CD8-positive, alpha-beta memory T cell (primary cell): ENCODE measurements around the gene DHTKD1. TPM values are rescaled to one million over a fixed set of nuclear protein-coding genes. Genes with fewer than 3 reads are reported as not detected.

Source experiments
- CTCF ChIA-PET: fragments of 350-600 bp; sonication (Branson Sonifier 250); formaldehyde crosslinking; loops from one replicate; lab custom pipeline; 2021; ENCODE audit warnings: antibody characterized with exemption; lab: Charles Lee
- POLR2A ChIA-PET: fragments of 350-600 bp; sonication (Branson Sonifier 250); formaldehyde crosslinking; loops from one replicate; lab custom pipeline; 2021; ENCODE audit warnings: antibody characterized with exemption; lab: Charles Lee
- DNase-seq, 5 donors: peaks; one replicate each; pipeline versions ENCODE4 v3.0.0 to v3.0.0-alpha.2; 2020 to 2022; ENCODE audit warnings: mixed read lengths in 1 of 5
- H3K27ac ChIP-seq: one replicate; pipeline ENCODE4 v1.7.0; 2013; ENCODE audit warnings: low read depth, mild to moderate bottlenecking, low read length, moderate library complexity
- H3K27me3 ChIP-seq: 2 replicates; pipeline ENCODE4 v1.7.0; 2013; ENCODE audit warnings: low read length, mild to moderate bottlenecking; ENCODE audit not compliant: insufficient read depth, poor library complexity, severe bottlenecking
- H3K36me3 ChIP-seq: 2 replicates; pipeline ENCODE4 v1.7.0; 2013; ENCODE audit warnings: mild to moderate bottlenecking, low read length, moderate library complexity; ENCODE audit not compliant: insufficient read depth
- H3K4me1 ChIP-seq: 2 replicates; pipeline ENCODE4 v1.7.0; 2013; ENCODE audit warnings: mild to moderate bottlenecking, low read length, moderate library complexity; ENCODE audit not compliant: insufficient read depth
- H3K4me3 ChIP-seq: 2 replicates; pipeline ENCODE4 v1.7.0; 2013; ENCODE audit warnings: mild to moderate bottlenecking, low read length
- H3K9me3 ChIP-seq: 2 replicates; pipeline ENCODE4 v1.7.0; 2013; ENCODE audit warnings: mild to moderate bottlenecking, low read length
- H3K27ac Mint-ChIP-seq, 8 donors: one replicate each; pipeline ENCODE4 v1.8.0; 2020 to 2021; ENCODE audit warnings: mixed read lengths in 8 of 8, mild to moderate bottlenecking in 6 of 8, inconsistent platforms in 3 of 8, moderate library complexity in 3 of 8
- H3K27me3 Mint-ChIP-seq, 2 donors: one replicate each; pipeline ENCODE4 v1.8.0; 2020 to 2021; ENCODE audit warnings: mixed read lengths in 2 of 2, mild to moderate bottlenecking in 1 of 2, moderate library complexity in 1 of 2
- H3K36me3 Mint-ChIP-seq, 3 donors: one replicate each; pipeline ENCODE4 v1.8.0; 2020 to 2021; ENCODE audit warnings: mixed read lengths in 3 of 3, inconsistent platforms in 1 of 3, mild to moderate bottlenecking in 1 of 3
- H3K4me1 Mint-ChIP-seq, 3 donors: one replicate each; pipeline ENCODE4 v1.8.0; 2020 to 2021; ENCODE audit warnings: mixed read lengths in 3 of 3, inconsistent platforms in 1 of 3, mild to moderate bottlenecking in 1 of 3
- H3K4me3 Mint-ChIP-seq, 7 donors: one replicate each; pipeline ENCODE4 v1.8.0; 2020 to 2021; ENCODE audit warnings: mixed read lengths in 7 of 7, mild to moderate bottlenecking in 6 of 7, moderate library complexity in 4 of 7, inconsistent platforms in 2 of 7
- H3K9me3 Mint-ChIP-seq, 5 donors: one replicate each; pipeline ENCODE4 v1.8.0; 2020 to 2022; ENCODE audit warnings: mixed read lengths in 5 of 5, mild to moderate bottlenecking in 3 of 5, moderate library complexity in 2 of 5, inconsistent platforms in 1 of 5
- polyA plus RNA-seq: library from polyadenylated mRNA; unstranded; fragments of 300-500 nt; fragmentation: Illumina TruSeq; gene quantifications from one replicate; pipeline ENCODE4 v1.2.3, GENCODE V29; 2021
- total RNA-seq, 2 experiments: library from RNA; stranded (reverse); gene quantifications; one replicate each; pipeline ENCODE4 v1.2.3, GENCODE V29; 2021

The DHTKD1 gene, protein sequence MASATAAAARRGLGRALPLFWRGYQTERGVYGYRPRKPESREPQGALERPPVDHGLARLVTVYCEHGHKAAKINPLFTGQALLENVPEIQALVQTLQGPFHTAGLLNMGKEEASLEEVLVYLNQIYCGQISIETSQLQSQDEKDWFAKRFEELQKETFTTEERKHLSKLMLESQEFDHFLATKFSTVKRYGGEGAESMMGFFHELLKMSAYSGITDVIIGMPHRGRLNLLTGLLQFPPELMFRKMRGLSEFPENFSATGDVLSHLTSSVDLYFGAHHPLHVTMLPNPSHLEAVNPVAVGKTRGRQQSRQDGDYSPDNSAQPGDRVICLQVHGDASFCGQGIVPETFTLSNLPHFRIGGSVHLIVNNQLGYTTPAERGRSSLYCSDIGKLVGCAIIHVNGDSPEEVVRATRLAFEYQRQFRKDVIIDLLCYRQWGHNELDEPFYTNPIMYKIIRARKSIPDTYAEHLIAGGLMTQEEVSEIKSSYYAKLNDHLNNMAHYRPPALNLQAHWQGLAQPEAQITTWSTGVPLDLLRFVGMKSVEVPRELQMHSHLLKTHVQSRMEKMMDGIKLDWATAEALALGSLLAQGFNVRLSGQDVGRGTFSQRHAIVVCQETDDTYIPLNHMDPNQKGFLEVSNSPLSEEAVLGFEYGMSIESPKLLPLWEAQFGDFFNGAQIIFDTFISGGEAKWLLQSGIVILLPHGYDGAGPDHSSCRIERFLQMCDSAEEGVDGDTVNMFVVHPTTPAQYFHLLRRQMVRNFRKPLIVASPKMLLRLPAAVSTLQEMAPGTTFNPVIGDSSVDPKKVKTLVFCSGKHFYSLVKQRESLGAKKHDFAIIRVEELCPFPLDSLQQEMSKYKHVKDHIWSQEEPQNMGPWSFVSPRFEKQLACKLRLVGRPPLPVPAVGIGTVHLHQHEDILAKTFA
- total RNA-seq (10 to 100 TPM; 11.1 to 13.9 TPM), polyA plus RNA-seq (9.2 TPM)

- CTCF ChIA-PET, result interaction anchor here (0.6 to 2.6 kb wide), 2 partner anchors 24 to 26 kb away, joined by 3 to 10 read pairs; partner anchors contain the start of gene UPF2
- Histone ChIP-seq H3K27me3 (no peaks in the 10 kb centered on the region), H3K9me3 (no peaks in the 10 kb centered on the region), H3K27ac (peak within 1 kb of the TSS; percentile 75), H3K4me1 (peaks cover 7% of the 10 kb centered on the region), H3K4me3 (peak within 1 kb of the TSS; percentile 80), H3K36me3 (no peaks in the 10 kb centered on the region)
- Mint-ChIP-seq H3K9me3 (peaks cover 0 to 1% (median 0%) of the 10 kb centered on the region in 5 donors), H3K4me3 (peak within 1 kb of the TSS; percentile 85 to 93 (median 89)), H3K4me1 (peaks cover 14 to 22% (median 20%) of the 10 kb centered on the region in 3 donors), H3K27me3 (peaks cover 0 to 4% of the 10 kb centered on the region in 2 donors), H3K27ac (peak within 1 kb of the TSS; percentile 86 to 97 (median 94)), H3K36me3 (peaks cover 0 to 3% (median 0%) of the 10 kb centered on the region in 3 donors)
- POLR2A ChIA-PET, result interaction anchor here (0.6 to 3.0 kb wide), 6 partner anchors 11 to 127 kb away, joined by 3 to 17 read pairs (median 5); partner anchors contain the start of genes CDC123, NUDT5 and UPF2
- peak; percentile 98 to 99 (median 98) for DNase-seq
These were observed at the start of gene DHTKD1 for GRCh38 chr10:12068449-12069269. DHTKD1 (plus strand) TSS chr10:12068954; CDS start chr10:12069034, 80 bp downstream.

DNA sequence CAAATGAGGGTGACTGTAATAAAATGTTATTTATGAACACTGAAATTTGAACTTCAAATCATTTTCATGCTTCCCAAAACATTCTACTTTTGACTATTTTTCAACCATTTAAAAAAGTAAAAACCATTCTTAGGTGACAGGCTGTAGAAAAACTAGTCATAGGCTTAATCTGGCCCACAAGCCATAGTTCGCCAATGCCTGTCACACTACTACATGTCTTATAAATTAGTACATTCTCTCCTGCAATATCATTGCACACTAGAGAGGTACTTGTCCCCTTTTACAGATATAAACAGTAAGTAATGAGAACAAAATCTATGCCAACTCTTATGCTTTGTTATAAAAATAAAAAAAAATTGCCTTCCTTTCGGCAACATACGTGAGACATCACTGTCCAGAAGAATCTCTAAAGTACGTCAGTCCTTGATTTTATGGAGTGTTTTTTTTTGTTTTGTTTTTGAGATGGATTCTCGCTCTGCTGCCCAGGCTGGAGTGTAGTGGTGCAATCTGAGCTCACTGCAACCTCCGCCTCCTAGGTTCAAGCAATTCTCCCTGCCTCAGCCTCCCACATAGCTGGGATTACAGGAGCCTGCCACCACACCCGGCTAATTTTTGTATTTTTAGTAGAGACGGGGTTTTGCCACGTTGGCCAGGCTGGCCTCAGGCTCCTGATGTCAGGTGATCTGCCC is 49.3 kb upstream of the DHTKD1 start:
- Mint-ChIP-seq H3K27me3 (no peaks in the 10 kb centered on the region), H3K27ac (peak overlapping the region in 2 of 8 donors; percentile 42 to 50), H3K4me1 (peaks cover 21 to 43% (median 38%) of the 10 kb centered on the region in 3 donors), H3K4me3 (peak overlapping the region in 1 of 7 donors; percentile 27), H3K36me3 (peaks cover 0 to 17% (median 1%) of the 10 kb centered on the region in 3 donors), H3K9me3 (no peaks in the 10 kb centered on the region)
- Histone ChIP-seq H3K27ac (no peak overlapping the region), H3K27me3 (no peaks in the 10 kb centered on the region), H3K36me3 (no peaks in the 10 kb centered on the region), H3K4me1 (peaks cover 10% of the 10 kb centered on the region), H3K9me3 (no peaks in the 10 kb centered on the region), H3K4me3 (no peak overlapping the region)
- CTCF ChIA-PET, result no interaction called here
- DNase-seq, result no peak
- POLR2A ChIA-PET, result no interaction called here

DNA sequence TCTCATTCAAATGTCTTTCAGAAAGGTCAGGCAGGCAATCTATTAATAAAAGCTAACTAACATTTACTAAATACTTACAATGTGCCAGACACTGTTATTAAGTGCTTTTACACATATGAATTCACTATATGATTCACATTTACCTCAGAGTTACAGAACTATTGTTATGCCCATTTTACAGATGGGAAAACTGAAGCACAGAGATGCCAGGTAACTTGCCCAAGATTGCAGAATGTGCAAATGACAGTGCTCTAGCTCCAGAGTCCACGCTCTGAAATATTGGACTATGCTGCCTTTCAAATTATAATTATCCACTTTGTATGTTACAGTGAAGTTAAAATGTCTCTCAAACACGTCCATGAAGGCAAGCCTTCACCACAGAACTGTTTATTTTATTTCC is 48.2 kb upstream of the DHTKD1 start:
- no peaks in the 10 kb centered on the region for H3K9me3 Mint-ChIP-seq
- no peak overlapping the region for H3K27ac ChIP-seq
- no peak overlapping the region for H3K4me3 Mint-ChIP-seq

GRCh38 chr10:12022580-12023257 is 46.0 kb upstream of the DHTKD1 start:
- no peak for DNase-seq
- Histone ChIP-seq H3K9me3 (no peaks in the 10 kb centered on the region), H3K4me3 (peak overlapping the region; percentile 6), H3K4me1 (peaks cover 10% of the 10 kb centered on the region), H3K27me3 (no peaks in the 10 kb centered on the region), H3K36me3 (no peaks in the 10 kb centered on the region), H3K27ac (no peak overlapping the region)
- Mint-ChIP-seq H3K27ac (peak overlapping the region in 7 of 8 donors; percentile 32 to 79 (median 77)), H3K36me3 (peaks cover 0 to 27% (median 7%) of the 10 kb centered on the region in 3 donors), H3K4me1 (peaks cover 28 to 53% (median 53%) of the 10 kb centered on the region in 3 donors), H3K4me3 (peak overlapping the region in 6 of 7 donors; percentile 25 to 65 (median 54)), H3K27me3 (no peaks in the 10 kb centered on the region), H3K9me3 (no peaks in the 10 kb centered on the region)
- CTCF ChIA-PET, result no interaction called here
- POLR2A ChIA-PET, result no interaction called here

More for the DNA sequence above, 48.2 kb upstream of the DHTKD1 start:
- Mint-ChIP-seq H3K27ac (no peak overlapping the region), H3K27me3 (no peaks in the 10 kb centered on the region), H3K4me1 (peaks cover 17 to 41% (median 41%) of the 10 kb centered on the region in 3 donors), H3K36me3 (peaks cover 0 to 13% (median 1%) of the 10 kb centered on the region in 3 donors)
- Histone ChIP-seq H3K4me3 (no peak overlapping the region), H3K36me3 (no peaks in the 10 kb centered on the region), H3K4me1 (peaks cover 10% of the 10 kb centered on the region), H3K27me3 (no peaks in the 10 kb centered on the region), H3K9me3 (no peaks in the 10 kb centered on the region)
- ChIA-PET POLR2A (no interaction called here), CTCF (no interaction called here)
- DNase-seq, result no peak

- Mint-ChIP-seq H3K27ac (peak overlapping the region in 1 of 8 donors; percentile 38), H3K9me3 (no peaks in the 10 kb centered on the region)
- CTCF ChIA-PET, result no interaction called here
These were observed 43.2 kb upstream of the DHTKD1 start for GRCh38 chr10:12025591-12025990.

DNA sequence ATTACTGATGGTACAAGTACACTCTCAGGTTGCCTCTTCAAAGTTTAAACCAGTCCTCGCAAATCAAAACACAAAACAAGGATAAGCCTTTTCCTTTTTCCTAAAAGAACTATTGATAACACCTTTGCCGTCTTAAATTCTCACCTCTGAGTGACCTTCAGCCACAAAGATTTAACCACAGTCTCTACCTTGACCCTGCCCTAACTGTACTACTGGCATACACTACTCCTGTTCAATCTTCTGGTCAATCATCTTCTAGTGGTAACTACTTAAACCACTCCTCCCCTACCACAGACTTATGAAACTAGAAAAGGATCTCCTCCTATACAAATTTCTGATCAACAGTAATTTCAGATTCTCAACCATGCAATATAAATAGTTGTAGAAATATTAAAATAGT is 41.2 kb upstream of the DHTKD1 start:
- no peaks in the 10 kb centered on the region for H3K27me3 Mint-ChIP-seq
- H3K4me3 ChIP-seq, result no peak overlapping the region
- H3K27me3 ChIP-seq, result no peaks in the 10 kb centered on the region
- no peak overlapping the region for H3K27ac ChIP-seq
- ChIA-PET CTCF (no interaction called here), POLR2A (no interaction called here)
- DNase-seq, result no peak
- H3K9me3 Mint-ChIP-seq, result no peaks in the 10 kb centered on the region
- peaks cover 12% of the 10 kb centered on the region for H3K36me3 ChIP-seq
- peaks cover 0 to 56% (median 27%) of the 10 kb centered on the region in 3 donors for H3K36me3 Mint-ChIP-seq
- no peaks in the 10 kb centered on the region for H3K9me3 ChIP-seq
- no peak overlapping the region for H3K4me3 Mint-ChIP-seq
- peaks cover 39 to 68% (median 65%) of the 10 kb centered on the region in 3 donors for H3K4me1 Mint-ChIP-seq
- H3K4me1 ChIP-seq, result peaks cover 7% of the 10 kb centered on the region
- peak overlapping the region in 4 of 8 donors; percentile 10 to 71 (median 24) for H3K27ac Mint-ChIP-seq

More at GRCh38 chr10:12025591-12025990, 43.2 kb upstream of the DHTKD1 start:
- Histone ChIP-seq H3K36me3 (peaks cover 12% of the 10 kb centered on the region), H3K4me3 (no peak overlapping the region), H3K27me3 (no peaks in the 10 kb centered on the region), H3K27ac (no peak overlapping the region), H3K4me1 (peaks cover 10% of the 10 kb centered on the region), H3K9me3 (no peaks in the 10 kb centered on the region)
- H3K4me1 Mint-ChIP-seq, result peaks cover 35 to 62% (median 60%) of the 10 kb centered on the region in 3 donors
- peaks cover 0 to 49% (median 18%) of the 10 kb centered on the region in 3 donors for H3K36me3 Mint-ChIP-seq
- POLR2A ChIA-PET, result no interaction called here
- DNase-seq, result no peak
- no peak overlapping the region for H3K4me3 Mint-ChIP-seq
- no peaks in the 10 kb centered on the region for H3K27me3 Mint-ChIP-seq
